ENCODE results near the gene NUDT7.

NUDT7 gene

DNA sequence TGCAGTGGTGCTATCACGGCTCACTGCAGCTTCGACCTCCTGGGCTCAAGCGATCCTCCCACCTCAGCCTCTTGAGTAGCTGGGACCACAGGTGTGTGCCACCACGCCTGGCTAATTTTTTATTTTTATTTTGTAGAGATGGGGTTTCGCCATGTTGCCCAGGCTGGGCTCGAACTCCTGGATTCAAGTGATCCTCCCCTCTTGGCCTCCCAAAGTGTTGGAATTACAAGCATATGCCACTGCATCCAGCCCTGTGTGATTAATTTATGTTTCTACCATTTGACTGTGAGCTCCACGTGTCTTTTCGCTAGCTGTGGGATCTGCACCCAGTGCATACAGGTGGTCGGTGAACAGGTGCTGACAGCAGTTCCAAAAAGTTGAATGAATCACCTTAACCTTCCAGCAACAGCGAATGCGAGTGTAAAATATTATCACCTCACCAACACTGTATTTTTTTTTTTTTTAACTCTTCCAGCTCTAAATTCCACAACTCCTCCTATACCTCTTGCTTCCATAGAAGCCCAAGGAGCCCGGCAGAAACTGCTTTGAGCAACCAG is 484 bp upstream of the NUDT7 start:
- peak overlapping the region; percentile 33 to 66 (median 54) for H3K4me3 ChIP-seq (ENCODE audit: low read depth in 1 of 5, low read length in 5 of 5)
- H3K27ac ChIP-seq (ENCODE audit: low read depth, low read length) = no peak overlapping the region
- H3K9ac ChIP-seq (ENCODE audit: low read length in 5 of 5) = peak overlapping the region in 1 of 5 donors; percentile 25
- H3K9me3 ChIP-seq (ENCODE audit: control insufficient read depth in 5 of 5, low read length in 5 of 5) = no peaks in the 10 kb centered on the region
- peaks cover 0 to 9% (median 9%) of the 10 kb centered on the region in 5 donors for H3K36me3 ChIP-seq (ENCODE audit: control insufficient read depth in 5 of 5, insufficient read depth in 5 of 5, low read length in 5 of 5)
- no peaks in the 10 kb centered on the region for H3K27me3 ChIP-seq (ENCODE audit: control insufficient read depth in 5 of 5, insufficient read depth in 4 of 5, low read length in 5 of 5)
- peaks cover 0 to 18% (median 14%) of the 10 kb centered on the region in 5 donors for H3K4me1 ChIP-seq (ENCODE audit: control insufficient read depth in 5 of 5, insufficient read depth in 5 of 5, low read length in 5 of 5)

DNA sequence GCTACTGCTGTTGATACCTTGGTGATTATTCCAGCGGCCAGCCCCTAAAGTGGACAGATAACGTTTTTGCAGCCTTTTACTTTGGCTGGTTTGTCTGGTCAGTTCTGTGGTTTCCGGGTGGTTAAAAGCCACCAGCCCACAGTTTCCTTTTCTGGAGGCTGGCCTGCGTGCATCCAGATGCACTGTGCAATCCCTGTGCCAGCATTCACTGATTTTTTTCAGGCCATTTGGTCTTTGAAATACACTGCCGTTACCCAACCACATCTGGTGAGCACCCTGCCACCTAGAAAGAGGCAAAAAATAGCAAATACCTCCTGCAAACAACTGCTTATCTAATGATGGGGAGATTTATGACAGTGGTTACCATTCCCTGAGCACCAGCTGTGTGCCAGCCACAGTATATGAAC is 797 bp downstream of the NUDT7 start:
- H3K9me3 ChIP-seq (ENCODE audit: control insufficient read depth in 5 of 5, low read length in 5 of 5) = no peaks in the 10 kb centered on the region
- H3K27ac ChIP-seq (ENCODE audit: low read depth, low read length) = peak overlapping the region; percentile 98
- H3K4me1 ChIP-seq (ENCODE audit: control insufficient read depth in 5 of 5, insufficient read depth in 5 of 5, low read length in 5 of 5) = peaks cover 0 to 18% (median 14%) of the 10 kb centered on the region in 5 donors
- peak overlapping the region; percentile 83 to 92 (median 88) for H3K4me3 ChIP-seq (ENCODE audit: low read depth in 1 of 5, low read length in 5 of 5)
- H3K36me3 ChIP-seq (ENCODE audit: control insufficient read depth in 5 of 5, insufficient read depth in 5 of 5, low read length in 5 of 5) = peaks cover 0 to 12% (median 11%) of the 10 kb centered on the region in 5 donors
- H3K27me3 ChIP-seq (ENCODE audit: control insufficient read depth in 5 of 5, insufficient read depth in 4 of 5, low read length in 5 of 5) = no peaks in the 10 kb centered on the region
- peak overlapping the region; percentile 89 to 94 (median 91) for H3K9ac ChIP-seq (ENCODE audit: low read length in 5 of 5)

DNA sequence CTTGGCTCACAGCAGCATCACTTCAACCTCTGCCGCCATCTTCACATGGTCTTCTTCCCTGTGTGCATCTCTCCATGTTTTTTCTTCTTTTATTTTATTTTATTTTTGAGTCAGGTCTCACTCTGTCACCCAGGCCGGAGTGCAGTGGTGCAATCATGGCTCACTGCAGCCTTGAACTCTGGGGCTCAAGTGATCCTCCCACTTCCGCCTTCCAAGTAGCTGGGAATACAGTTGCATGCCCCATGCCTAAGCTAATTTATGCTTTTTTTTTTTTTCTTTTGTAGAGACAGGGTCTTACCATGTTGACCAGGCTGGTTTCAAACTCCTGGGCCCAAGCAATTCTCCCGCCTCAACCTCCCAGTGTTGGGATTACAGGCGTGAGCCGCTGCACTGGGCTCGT is 1.9 kb downstream of the NUDT7 start:
- H3K4me1 ChIP-seq (ENCODE audit: control insufficient read depth in 5 of 5, insufficient read depth in 5 of 5, low read length in 5 of 5) = peaks cover 0 to 18% (median 14%) of the 10 kb centered on the region in 5 donors
- no peaks in the 10 kb centered on the region for H3K9me3 ChIP-seq (ENCODE audit: control insufficient read depth in 5 of 5, low read length in 5 of 5)
- peaks cover 0 to 16% (median 11%) of the 10 kb centered on the region in 5 donors for H3K36me3 ChIP-seq (ENCODE audit: control insufficient read depth in 5 of 5, insufficient read depth in 5 of 5, low read length in 5 of 5)
- no peak overlapping the region for H3K9ac ChIP-seq (ENCODE audit: low read length in 5 of 5)
- H3K27me3 ChIP-seq (ENCODE audit: control insufficient read depth in 5 of 5, insufficient read depth in 4 of 5, low read length in 5 of 5) = no peaks in the 10 kb centered on the region
- no peak overlapping the region for H3K4me3 ChIP-seq (ENCODE audit: low read depth in 1 of 5, low read length in 5 of 5)
- no peak overlapping the region for H3K27ac ChIP-seq (ENCODE audit: low read depth, low read length)

DNA sequence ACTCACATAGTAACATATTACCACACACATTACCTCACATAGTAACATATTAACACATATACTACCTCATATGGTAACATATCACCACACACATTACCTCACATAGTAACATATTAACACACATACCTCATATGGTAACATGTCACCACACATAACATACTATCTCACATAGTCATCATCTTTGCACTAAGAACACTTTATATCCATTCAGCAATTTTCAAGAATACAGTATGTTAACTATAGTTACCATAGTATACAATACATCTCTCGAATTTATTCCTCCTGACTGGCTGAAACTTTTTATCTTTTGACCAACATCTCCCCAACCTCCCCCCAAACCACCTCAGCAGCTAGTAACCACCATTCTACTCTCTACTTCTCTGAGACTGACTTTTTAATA is 7.6 kb downstream of the NUDT7 start:
- Histone ChIP-seq H3K4me1 (ENCODE audit: control insufficient read depth in 5 of 5, insufficient read depth in 5 of 5, low read length in 5 of 5) (no peaks in the 10 kb centered on the region), H3K9me3 (ENCODE audit: control insufficient read depth in 5 of 5, low read length in 5 of 5) (no peaks in the 10 kb centered on the region), H3K9ac (ENCODE audit: low read length in 5 of 5) (no peak overlapping the region), H3K36me3 (ENCODE audit: control insufficient read depth in 5 of 5, insufficient read depth in 5 of 5, low read length in 5 of 5) (peaks cover 6 to 18% (median 16%) of the 10 kb centered on the region in 5 donors), H3K4me3 (ENCODE audit: low read depth in 1 of 5, low read length in 5 of 5) (no peak overlapping the region), H3K27ac (ENCODE audit: low read depth, low read length) (no peak overlapping the region), H3K27me3 (ENCODE audit: control insufficient read depth in 5 of 5, insufficient read depth in 4 of 5, low read length in 5 of 5) (no peaks in the 10 kb centered on the region)

DNA sequence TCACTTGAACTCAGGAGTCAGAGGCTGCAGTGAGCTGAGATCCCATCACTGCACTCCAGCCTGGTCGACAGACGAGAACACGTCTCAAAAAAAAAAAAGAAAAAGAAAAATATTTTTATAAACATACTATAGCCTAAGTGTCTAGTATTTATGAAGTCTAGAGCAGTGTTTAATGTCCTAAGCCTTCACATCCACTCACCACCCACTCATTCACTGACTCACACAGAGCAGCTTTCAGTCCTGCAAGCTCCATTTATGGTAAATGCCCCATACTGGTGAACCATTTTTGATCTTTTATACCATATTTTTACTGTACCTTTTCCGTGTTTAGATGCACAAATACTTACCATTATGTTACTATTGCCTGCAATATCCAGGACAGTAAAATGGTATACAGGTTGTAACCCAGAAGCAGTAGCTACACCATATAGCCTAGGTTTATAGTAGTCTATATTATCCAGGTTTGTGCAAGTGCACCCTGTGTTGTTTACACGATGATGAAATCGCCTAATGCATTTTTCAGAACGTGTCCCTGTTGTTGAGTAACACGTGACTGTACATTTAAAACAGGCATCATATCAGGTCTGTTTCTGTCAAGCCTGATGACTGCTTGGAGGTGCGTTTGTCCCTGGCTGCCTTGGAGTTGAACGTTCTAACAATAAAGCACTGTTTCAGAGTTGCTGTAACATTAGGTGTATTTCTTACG is 10.1 kb downstream of the NUDT7 start:
- H3K4me3 ChIP-seq (ENCODE audit: low read depth in 1 of 5, low read length in 5 of 5) = no peak overlapping the region
- no peak overlapping the region for H3K9ac ChIP-seq (ENCODE audit: low read length in 5 of 5)
- no peaks in the 10 kb centered on the region for H3K9me3 ChIP-seq (ENCODE audit: control insufficient read depth in 5 of 5, low read length in 5 of 5)
- H3K27me3 ChIP-seq (ENCODE audit: control insufficient read depth in 5 of 5, insufficient read depth in 4 of 5, low read length in 5 of 5) = no peaks in the 10 kb centered on the region
- H3K27ac ChIP-seq (ENCODE audit: low read depth, low read length) = no peak overlapping the region
- no peaks in the 10 kb centered on the region for H3K4me1 ChIP-seq (ENCODE audit: control insufficient read depth in 5 of 5, insufficient read depth in 5 of 5, low read length in 5 of 5)
- peaks cover 3 to 16% (median 11%) of the 10 kb centered on the region in 5 donors for H3K36me3 ChIP-seq (ENCODE audit: control insufficient read depth in 5 of 5, insufficient read depth in 5 of 5, low read length in 5 of 5)

DNA sequence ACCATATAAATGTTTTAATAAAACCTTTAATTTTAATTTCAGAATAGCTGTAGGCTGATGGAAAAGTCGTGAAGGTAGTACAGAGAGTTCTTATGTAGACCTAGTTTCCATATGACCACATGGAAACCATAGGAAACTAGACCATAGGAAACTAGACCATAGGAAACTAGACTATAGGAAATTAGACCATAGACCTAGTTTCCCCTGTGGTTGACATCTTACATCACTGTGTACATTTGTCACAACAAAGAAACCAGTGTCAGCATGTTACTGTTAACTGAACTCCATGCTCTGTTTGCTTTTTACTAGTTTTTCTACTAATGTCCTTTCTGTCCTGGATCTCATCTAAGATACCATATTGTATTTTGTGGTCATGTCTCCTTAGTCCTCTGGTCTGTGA is 14.6 kb downstream of the NUDT7 start:
- no peak overlapping the region for H3K9ac ChIP-seq (ENCODE audit: low read length in 5 of 5)
- H3K9me3 ChIP-seq (ENCODE audit: control insufficient read depth in 5 of 5, low read length in 5 of 5) = no peaks in the 10 kb centered on the region
- no peak overlapping the region for H3K4me3 ChIP-seq (ENCODE audit: low read depth in 1 of 5, low read length in 5 of 5)
- H3K27ac ChIP-seq (ENCODE audit: low read depth, low read length) = no peak overlapping the region
- H3K4me1 ChIP-seq (ENCODE audit: control insufficient read depth in 5 of 5, insufficient read depth in 5 of 5, low read length in 5 of 5) = no peaks in the 10 kb centered on the region
- H3K27me3 ChIP-seq (ENCODE audit: control insufficient read depth in 5 of 5, insufficient read depth in 4 of 5, low read length in 5 of 5) = no peaks in the 10 kb centered on the region
- H3K36me3 ChIP-seq (ENCODE audit: control insufficient read depth in 5 of 5, insufficient read depth in 5 of 5, low read length in 5 of 5) = peaks cover 0 to 8% (median 7%) of the 10 kb centered on the region in 5 donors

DNA sequence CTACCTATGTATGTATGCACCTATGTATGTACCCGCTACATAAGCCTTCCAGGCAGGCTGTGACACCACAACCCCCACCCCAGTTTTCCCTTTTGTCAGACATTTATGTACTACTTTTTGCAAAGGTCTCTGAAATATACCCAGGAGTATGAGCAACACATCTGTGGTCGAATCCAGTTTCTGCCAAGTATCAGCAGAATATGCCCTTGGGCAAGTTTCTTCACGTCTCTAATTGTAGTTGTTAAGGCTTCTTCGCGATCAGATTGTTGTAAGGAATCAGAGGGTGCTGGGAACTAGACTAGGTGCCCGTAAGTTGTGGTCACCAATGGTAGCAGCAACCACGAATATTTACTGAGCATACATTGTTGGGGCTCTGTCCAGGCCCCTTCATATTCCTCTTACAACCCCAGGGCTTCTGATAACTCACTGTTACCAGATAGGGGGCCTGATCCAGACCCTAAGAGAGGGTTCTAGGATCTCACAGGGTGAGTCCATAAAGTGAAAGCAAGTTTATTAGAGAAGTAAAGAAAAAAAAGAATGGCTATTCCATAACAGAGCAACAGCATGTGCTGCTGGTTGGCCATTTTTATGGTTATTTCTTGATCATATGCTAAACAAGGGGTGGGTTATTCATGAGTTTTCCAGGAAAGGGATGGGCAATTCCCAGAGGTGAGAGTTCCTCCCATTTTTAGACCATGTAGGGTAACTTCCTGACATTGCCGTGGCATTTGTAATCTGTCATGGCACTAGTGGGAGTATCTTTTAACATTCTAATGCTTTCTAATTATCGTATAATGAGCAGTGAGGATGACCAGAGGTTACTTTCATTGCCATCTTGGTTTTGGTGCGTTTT is 16.6 kb downstream of the NUDT7 start:
- no peak overlapping the region for H3K27ac ChIP-seq (ENCODE audit: low read depth, low read length)
- no peak overlapping the region for H3K9ac ChIP-seq (ENCODE audit: low read length in 5 of 5)
- H3K27me3 ChIP-seq (ENCODE audit: control insufficient read depth in 5 of 5, insufficient read depth in 4 of 5, low read length in 5 of 5) = no peaks in the 10 kb centered on the region
- no peaks in the 10 kb centered on the region for H3K9me3 ChIP-seq (ENCODE audit: control insufficient read depth in 5 of 5, low read length in 5 of 5)
- no peaks in the 10 kb centered on the region for H3K4me1 ChIP-seq (ENCODE audit: control insufficient read depth in 5 of 5, insufficient read depth in 5 of 5, low read length in 5 of 5)
- H3K4me3 ChIP-seq (ENCODE audit: low read depth in 1 of 5, low read length in 5 of 5) = no peak overlapping the region
- peaks cover 0 to 7% (median 6%) of the 10 kb centered on the region in 5 donors for H3K36me3 ChIP-seq (ENCODE audit: control insufficient read depth in 5 of 5, insufficient read depth in 5 of 5, low read length in 5 of 5)

DNA sequence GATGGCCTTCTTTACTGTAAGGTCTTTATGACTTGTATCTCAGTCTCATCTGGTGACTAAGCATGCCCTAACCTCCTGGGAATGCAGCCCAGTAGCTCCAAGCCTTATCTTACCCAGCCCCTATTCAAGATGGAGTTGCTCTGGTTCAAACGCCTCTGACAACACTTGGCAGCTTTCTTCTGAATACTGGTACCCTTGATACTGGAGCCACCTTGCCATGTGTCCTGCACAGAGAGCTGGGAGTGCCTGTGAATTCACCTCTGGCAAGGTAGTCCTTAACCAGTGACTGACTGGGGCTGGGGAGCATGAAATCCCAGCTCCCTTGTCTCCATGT is 17.2 kb downstream of the NUDT7 start:
- Histone ChIP-seq H3K36me3 (ENCODE audit: control insufficient read depth in 5 of 5, insufficient read depth in 5 of 5, low read length in 5 of 5) (peaks cover 0 to 7% (median 6%) of the 10 kb centered on the region in 5 donors), H3K27me3 (ENCODE audit: control insufficient read depth in 5 of 5, insufficient read depth in 4 of 5, low read length in 5 of 5) (no peaks in the 10 kb centered on the region), H3K27ac (ENCODE audit: low read depth, low read length) (no peak overlapping the region), H3K4me1 (ENCODE audit: control insufficient read depth in 5 of 5, insufficient read depth in 5 of 5, low read length in 5 of 5) (no peaks in the 10 kb centered on the region), H3K4me3 (ENCODE audit: low read depth in 1 of 5, low read length in 5 of 5) (no peak overlapping the region), H3K9me3 (ENCODE audit: control insufficient read depth in 5 of 5, low read length in 5 of 5) (no peaks in the 10 kb centered on the region), H3K9ac (ENCODE audit: low read length in 5 of 5) (no peak overlapping the region)

DNA sequence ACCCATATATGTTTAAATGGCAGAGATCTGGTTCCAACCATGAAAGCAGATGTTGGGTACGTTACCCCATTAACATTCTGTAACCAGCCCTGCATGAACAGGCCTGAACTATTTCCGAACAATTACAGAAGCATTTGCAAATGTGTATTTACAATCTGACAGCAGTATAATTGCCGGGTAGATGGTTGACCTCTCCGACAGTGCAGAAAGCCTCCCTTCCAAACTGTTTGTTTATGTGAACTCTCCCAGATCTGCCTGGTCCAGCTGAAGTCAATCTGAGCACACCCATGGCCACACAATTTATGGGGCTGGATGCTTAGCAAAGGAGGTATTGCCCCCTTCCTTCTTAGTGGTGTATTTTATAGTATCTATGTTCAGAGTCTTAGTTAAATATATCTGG is 21.8 kb downstream of the NUDT7 start:
- Histone ChIP-seq H3K9me3 (ENCODE audit: control insufficient read depth in 5 of 5, low read length in 5 of 5) (no peaks in the 10 kb centered on the region), H3K36me3 (ENCODE audit: control insufficient read depth in 5 of 5, insufficient read depth in 5 of 5, low read length in 5 of 5) (no peaks in the 10 kb centered on the region), H3K27ac (ENCODE audit: low read depth, low read length) (no peak overlapping the region), H3K9ac (ENCODE audit: low read length in 5 of 5) (no peak overlapping the region), H3K27me3 (ENCODE audit: control insufficient read depth in 5 of 5, insufficient read depth in 4 of 5, low read length in 5 of 5) (no peaks in the 10 kb centered on the region), H3K4me1 (ENCODE audit: control insufficient read depth in 5 of 5, insufficient read depth in 5 of 5, low read length in 5 of 5) (peaks cover 0 to 28% (median 10%) of the 10 kb centered on the region in 5 donors), H3K4me3 (ENCODE audit: low read depth in 1 of 5, low read length in 5 of 5) (no peak overlapping the region)

DNA sequence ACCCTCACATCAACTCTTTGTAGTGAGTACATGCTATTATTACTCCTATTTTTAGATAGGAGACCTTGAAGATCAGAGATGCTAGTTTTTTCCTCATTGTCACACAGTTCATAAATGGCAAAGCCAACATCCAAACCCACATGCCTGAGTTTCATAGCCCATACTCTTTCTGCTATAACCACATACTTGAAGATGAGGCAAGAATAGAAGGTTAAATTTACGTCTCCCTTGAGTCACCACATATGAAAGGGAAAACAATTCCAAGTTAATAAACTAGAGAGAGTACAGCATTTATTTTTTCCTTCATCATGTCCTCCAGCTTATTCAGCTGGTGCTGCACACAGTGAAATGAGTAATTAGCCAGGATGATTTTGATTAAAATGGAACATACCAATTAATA is 23.7 kb downstream of the NUDT7 start:
- no peaks in the 10 kb centered on the region for H3K27me3 ChIP-seq (ENCODE audit: control insufficient read depth in 5 of 5, insufficient read depth in 4 of 5, low read length in 5 of 5)
- no peaks in the 10 kb centered on the region for H3K36me3 ChIP-seq (ENCODE audit: control insufficient read depth in 5 of 5, insufficient read depth in 5 of 5, low read length in 5 of 5)
- H3K9me3 ChIP-seq (ENCODE audit: control insufficient read depth in 5 of 5, low read length in 5 of 5) = no peaks in the 10 kb centered on the region
- H3K27ac ChIP-seq (ENCODE audit: low read depth, low read length) = peak overlapping the region; percentile 31
- no peak overlapping the region for H3K9ac ChIP-seq (ENCODE audit: low read length in 5 of 5)
- peaks cover 0 to 28% (median 10%) of the 10 kb centered on the region in 5 donors for H3K4me1 ChIP-seq (ENCODE audit: control insufficient read depth in 5 of 5, insufficient read depth in 5 of 5, low read length in 5 of 5)
- H3K4me3 ChIP-seq (ENCODE audit: low read depth in 1 of 5, low read length in 5 of 5) = no peak overlapping the region

Measured in subcutaneous abdominal adipose tissue (tissue), 5 donors.